ENCODE measurements around the gene AFF3.

The AFF3 gene

DNA sequence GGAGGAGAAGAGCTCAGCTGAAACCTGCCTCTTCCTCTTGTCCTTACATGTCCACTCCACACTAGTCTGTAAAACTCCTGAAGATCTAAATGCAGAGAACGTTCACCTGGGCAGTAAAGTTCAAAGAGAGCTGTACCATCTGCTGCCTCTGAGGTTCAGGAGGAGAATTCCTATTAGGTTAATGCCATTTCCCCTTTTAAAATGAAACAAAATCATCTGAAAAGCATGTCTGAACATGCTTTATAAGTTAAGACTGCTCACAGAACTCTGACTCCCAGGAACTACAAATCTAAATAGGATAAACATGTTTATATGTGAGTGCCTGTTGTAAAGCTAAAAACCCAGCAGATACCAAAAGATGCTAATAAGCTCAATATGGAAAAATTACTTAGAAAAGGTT lies 164.4 kb downstream of the AFF3 start:
- no peak overlapping the region for H3K4me3 ChIP-seq (ENCODE audit: low read length)
- H3K4me1 ChIP-seq (ENCODE audit: control insufficient read depth, insufficient read depth, low read length): no peaks in the 10 kb centered on the region
- no peaks in the 10 kb centered on the region for H3K9me3 ChIP-seq (ENCODE audit: control insufficient read depth, low read length)
- H3K36me3 ChIP-seq (ENCODE audit: control insufficient read depth, insufficient read depth, low read length): no peaks in the 10 kb centered on the region
- H3K9ac ChIP-seq (ENCODE audit: low read length): no peak overlapping the region
- H3K27me3 ChIP-seq (ENCODE audit: control insufficient read depth, insufficient read depth, low read length): no peaks in the 10 kb centered on the region

DNA sequence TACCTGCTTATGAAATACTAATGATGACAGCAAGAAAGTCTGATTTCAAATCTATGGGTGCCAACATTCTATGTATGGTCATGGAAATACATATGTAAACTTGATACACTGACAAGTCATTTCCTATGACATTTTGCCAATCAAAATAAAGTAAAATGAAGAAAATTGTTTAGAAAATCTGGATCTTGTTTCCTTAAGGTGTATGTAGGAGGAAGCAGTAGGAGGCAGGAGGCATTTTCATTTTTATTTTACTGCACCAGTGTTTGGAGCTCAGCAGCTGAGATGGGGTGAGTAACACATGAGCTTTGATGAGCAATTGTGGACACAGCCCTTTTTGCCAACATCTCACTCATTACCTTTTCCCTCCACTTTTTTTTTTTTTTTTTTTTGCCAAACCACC lies 167.0 kb downstream of the AFF3 start:
- H3K4me1 ChIP-seq (ENCODE audit: control insufficient read depth, insufficient read depth, low read length): no peaks in the 10 kb centered on the region
- H3K9ac ChIP-seq (ENCODE audit: low read length): no peak overlapping the region
- no peaks in the 10 kb centered on the region for H3K36me3 ChIP-seq (ENCODE audit: control insufficient read depth, insufficient read depth, low read length)
- no peak overlapping the region for H3K4me3 ChIP-seq (ENCODE audit: low read length)
- no peaks in the 10 kb centered on the region for H3K9me3 ChIP-seq (ENCODE audit: control insufficient read depth, low read length)
- no peaks in the 10 kb centered on the region for H3K27me3 ChIP-seq (ENCODE audit: control insufficient read depth, insufficient read depth, low read length)

DNA sequence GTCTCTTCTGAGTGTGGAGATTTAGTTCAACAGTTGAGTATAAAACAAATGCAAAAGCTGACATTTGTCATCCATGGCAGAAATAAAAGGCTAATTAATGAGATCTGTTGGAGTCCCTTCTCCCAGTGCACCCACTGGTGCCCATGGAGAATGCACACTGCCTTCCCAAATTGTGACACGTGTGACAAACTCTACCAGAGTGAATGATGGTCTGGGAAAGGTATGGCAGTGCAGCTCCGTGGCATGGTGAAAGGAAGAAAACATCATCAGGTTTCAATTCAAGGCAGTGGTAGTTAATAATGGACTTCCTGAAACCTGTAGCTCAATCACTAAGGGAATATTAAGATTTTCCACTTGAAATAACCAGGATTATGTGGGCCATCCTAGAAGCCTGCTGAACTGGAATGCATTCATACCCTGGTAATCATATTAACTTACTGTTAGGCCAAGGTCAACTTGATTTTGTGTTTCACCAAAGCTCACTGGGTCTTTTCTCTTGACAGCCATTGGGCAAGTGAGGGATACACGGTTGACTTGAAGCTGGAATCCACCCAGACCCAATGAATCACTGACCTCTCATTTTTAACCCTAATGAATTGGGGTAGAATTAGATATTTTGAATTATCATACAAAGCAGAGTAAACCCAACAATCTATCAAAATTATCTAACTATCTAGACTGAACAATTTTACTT lies 167.6 kb downstream of the AFF3 start:
- Histone ChIP-seq H3K4me3 (ENCODE audit: low read length) (no peak overlapping the region), H3K27me3 (ENCODE audit: control insufficient read depth, insufficient read depth, low read length) (no peaks in the 10 kb centered on the region), H3K4me1 (ENCODE audit: control insufficient read depth, insufficient read depth, low read length) (no peaks in the 10 kb centered on the region), H3K9me3 (ENCODE audit: control insufficient read depth, low read length) (no peaks in the 10 kb centered on the region), H3K36me3 (ENCODE audit: control insufficient read depth, insufficient read depth, low read length) (no peaks in the 10 kb centered on the region), H3K9ac (ENCODE audit: low read length) (no peak overlapping the region)

DNA sequence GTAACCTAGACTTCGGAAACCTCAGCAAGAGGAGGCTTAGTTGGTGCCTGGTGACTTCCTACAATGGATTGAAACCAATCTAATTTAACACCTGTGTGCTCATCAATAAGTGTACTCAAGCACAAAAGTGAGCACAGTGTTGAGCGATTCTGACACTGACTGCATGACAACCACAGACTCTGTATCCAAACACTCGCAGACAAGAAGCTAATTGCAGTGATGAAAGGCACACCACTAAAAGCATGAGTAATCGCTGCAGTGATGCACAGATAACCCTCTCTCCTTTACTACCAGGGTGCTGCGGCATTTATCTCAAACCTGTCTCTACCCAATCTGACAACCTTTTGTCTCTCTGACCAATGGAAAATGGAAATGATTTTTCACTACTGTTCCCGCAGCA lies 168.1 kb downstream of the AFF3 start:
- H3K36me3 ChIP-seq (ENCODE audit: control insufficient read depth, insufficient read depth, low read length): no peaks in the 10 kb centered on the region
- H3K9ac ChIP-seq (ENCODE audit: low read length): no peak overlapping the region
- H3K4me3 ChIP-seq (ENCODE audit: low read length): no peak overlapping the region
- H3K27me3 ChIP-seq (ENCODE audit: control insufficient read depth, insufficient read depth, low read length): no peaks in the 10 kb centered on the region
- no peaks in the 10 kb centered on the region for H3K4me1 ChIP-seq (ENCODE audit: control insufficient read depth, insufficient read depth, low read length)
- H3K9me3 ChIP-seq (ENCODE audit: control insufficient read depth, low read length): no peaks in the 10 kb centered on the region

DNA sequence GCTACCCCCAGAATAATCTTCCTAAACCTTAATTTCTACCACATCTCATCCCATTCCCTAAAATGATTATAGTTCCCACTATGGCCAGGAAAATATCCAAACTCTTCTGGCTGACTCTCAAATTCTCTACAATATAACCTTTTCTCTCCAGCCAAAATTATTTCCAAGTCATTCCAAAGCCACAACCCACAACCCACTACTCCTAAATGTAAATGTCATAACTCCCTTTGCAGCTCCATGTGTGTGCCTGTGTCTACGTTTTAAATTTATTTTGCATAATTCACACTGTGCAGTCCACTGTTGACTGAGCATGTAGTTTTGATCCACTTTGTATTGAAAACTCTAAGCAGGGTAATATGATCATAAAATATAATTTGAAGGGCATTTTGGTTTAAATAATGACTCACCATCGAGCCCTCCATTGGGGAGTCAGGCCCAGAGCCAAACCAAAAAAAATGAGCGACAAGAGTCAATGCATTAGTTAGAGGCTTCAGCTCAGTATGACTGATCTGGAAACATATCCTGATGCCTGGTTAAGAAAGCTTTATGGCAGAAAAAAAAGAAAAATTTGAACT lies 171.0 kb downstream of the AFF3 start:
- no peaks in the 10 kb centered on the region for H3K27me3 ChIP-seq (ENCODE audit: control insufficient read depth, insufficient read depth, low read length)
- H3K9ac ChIP-seq (ENCODE audit: low read length): no peak overlapping the region
- H3K4me1 ChIP-seq (ENCODE audit: control insufficient read depth, insufficient read depth, low read length): no peaks in the 10 kb centered on the region
- H3K9me3 ChIP-seq (ENCODE audit: control insufficient read depth, low read length): no peaks in the 10 kb centered on the region
- no peaks in the 10 kb centered on the region for H3K36me3 ChIP-seq (ENCODE audit: control insufficient read depth, insufficient read depth, low read length)
- no peak overlapping the region for H3K4me3 ChIP-seq (ENCODE audit: low read length)

DNA sequence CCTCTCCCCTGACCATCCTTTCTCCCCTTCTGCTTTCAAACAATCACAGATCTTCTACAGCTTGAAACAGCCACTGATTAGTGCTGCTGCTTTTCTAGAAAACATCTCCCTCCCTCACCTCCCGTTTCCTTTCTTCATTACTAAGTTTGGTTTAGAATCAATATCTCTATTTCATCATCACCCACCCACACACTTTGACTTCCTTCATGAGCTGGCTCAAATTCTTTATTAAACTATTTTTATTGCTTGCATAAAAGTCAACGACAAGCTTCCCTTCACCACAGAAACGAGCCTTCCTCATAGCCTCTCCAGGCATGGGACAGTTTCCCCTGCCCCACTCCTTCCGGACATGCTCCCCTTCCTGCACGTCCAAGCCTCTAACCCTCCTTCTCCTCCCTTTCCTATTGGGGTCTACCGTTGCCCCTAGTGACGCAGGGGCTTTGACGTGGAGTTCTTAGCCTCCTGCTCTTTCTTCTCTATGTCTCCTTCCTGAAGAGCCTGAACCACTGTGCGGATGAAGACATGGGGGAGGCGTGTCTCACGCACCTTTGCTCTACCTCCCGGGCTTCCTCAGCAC lies 172.0 kb downstream of the AFF3 start:
- Histone ChIP-seq H3K4me1 (ENCODE audit: control insufficient read depth, insufficient read depth, low read length) (no peaks in the 10 kb centered on the region), H3K4me3 (ENCODE audit: low read length) (no peak overlapping the region), H3K27me3 (ENCODE audit: control insufficient read depth, insufficient read depth, low read length) (no peaks in the 10 kb centered on the region), H3K36me3 (ENCODE audit: control insufficient read depth, insufficient read depth, low read length) (no peaks in the 10 kb centered on the region), H3K9me3 (ENCODE audit: control insufficient read depth, low read length) (no peaks in the 10 kb centered on the region), H3K9ac (ENCODE audit: low read length) (no peak overlapping the region)

DNA sequence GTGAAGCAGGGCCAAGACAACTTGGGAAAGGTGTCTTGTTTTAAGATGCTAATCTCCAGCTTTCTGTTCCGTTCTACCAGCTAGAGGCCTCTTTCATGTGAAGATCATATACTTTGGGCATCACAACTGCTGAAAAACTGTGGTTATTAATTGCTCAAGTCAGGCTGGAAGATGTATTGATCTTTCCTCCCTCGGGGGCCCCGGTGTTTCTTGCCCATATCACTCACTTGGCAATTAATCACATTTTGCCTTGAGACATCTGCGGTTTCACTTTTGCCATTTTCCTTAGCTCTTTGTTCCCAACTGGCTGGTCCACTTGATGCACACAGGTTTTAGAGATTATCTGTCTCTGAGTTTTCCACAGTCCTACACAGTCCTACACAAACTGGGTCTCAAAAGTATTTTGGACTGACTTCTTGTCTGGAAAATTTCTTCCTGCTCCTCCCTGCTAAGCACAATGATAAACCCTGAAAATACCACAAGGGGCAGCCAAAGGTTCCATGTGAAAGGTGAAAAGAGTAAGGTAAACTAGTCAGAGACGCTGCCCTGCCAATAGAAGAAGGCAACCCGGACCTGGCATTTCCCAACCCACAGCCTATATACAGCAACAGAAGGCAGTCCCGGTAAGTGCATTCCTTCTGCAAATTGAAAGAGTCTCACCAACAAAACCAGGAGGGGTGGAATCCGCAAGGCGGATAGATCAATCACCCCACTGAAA lies 181.0 kb downstream of the AFF3 start:
- Histone ChIP-seq H3K4me3 (ENCODE audit: low read length) (no peak overlapping the region), H3K36me3 (ENCODE audit: control insufficient read depth, insufficient read depth, low read length) (no peaks in the 10 kb centered on the region), H3K9ac (ENCODE audit: low read length) (no peak overlapping the region), H3K27me3 (ENCODE audit: control insufficient read depth, insufficient read depth, low read length) (no peaks in the 10 kb centered on the region), H3K4me1 (ENCODE audit: control insufficient read depth, insufficient read depth, low read length) (no peaks in the 10 kb centered on the region), H3K9me3 (ENCODE audit: control insufficient read depth, low read length) (no peaks in the 10 kb centered on the region)

DNA sequence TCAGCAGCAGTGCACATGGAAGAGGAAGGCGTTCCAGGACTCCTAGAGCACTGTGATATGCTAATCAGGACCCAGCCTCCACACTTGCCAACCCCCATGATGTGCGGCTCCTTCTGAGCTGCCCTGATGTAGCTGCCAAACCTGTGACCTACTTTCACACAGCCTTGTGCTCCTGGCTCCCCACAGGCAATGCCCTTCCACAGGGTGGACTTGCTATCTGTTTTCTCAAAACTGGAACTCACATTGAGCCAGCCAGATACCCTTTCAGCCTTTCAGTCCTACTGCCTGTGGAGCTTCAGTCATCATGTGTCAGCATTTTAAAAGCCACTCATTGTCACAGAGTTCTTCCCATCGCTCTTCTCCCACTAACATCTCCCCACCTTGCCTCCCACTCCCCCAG lies 181.6 kb downstream of the AFF3 start:
- Histone ChIP-seq H3K27me3 (ENCODE audit: control insufficient read depth, insufficient read depth, low read length) (no peaks in the 10 kb centered on the region), H3K9ac (ENCODE audit: low read length) (no peak overlapping the region), H3K4me1 (ENCODE audit: control insufficient read depth, insufficient read depth, low read length) (no peaks in the 10 kb centered on the region), H3K9me3 (ENCODE audit: control insufficient read depth, low read length) (no peaks in the 10 kb centered on the region), H3K4me3 (ENCODE audit: low read length) (no peak overlapping the region), H3K36me3 (ENCODE audit: control insufficient read depth, insufficient read depth, low read length) (no peaks in the 10 kb centered on the region)

DNA sequence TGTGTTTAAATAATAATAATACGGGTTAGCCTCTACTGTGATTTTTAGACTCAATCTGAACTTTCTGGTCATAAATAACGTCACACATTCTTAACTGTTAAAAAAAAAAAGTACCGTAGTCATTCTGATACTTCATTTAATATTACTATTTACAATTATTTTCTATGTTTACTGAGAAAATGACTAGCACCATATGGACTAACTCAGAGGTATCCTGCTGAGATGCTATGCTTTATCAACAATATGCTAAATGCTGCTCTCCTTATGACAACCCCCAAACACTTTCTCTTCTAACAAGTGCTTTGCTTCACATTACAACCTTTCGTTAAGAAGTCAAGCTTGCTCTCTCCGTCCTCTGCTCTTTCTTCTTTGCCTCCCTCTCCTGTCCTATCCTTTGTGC lies 182.1 kb downstream of the AFF3 start:
- Histone ChIP-seq H3K4me1 (ENCODE audit: control insufficient read depth, insufficient read depth, low read length) (no peaks in the 10 kb centered on the region), H3K36me3 (ENCODE audit: control insufficient read depth, insufficient read depth, low read length) (no peaks in the 10 kb centered on the region), H3K9ac (ENCODE audit: low read length) (no peak overlapping the region)

DNA sequence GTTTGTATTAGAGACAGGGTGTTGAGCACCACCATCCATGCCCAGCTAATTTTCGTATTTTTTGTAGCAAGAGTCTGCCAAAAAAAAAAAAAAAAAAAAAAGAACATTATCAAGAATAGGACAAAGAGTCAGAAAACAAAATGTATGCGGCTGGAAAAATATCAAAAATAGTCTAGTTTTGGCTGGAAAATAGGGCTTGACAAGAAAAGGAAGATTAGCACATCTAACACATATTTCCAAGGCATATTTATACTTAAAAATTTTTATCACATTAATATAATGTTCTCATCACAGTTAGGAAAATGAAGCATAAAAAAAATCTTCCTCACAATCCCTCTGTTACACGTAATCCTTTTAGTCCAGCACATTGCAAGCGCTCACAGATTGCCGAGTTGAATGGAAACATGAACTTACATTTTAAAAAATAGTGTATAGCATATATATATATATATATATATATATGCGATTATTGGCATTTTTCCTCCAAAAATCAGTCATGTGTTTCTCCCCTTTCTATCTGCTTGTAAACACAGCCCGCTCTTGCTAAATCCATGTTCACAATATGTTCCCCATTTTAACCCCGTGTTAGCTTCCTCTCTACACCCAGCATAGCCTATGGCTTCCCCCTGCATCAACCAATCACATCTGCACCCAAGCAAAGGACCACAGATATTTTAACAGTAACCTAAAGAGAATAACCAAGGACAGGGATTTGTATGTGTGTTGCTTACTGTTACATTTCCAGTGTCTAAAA lies 183.0 kb downstream of the AFF3 start:
- H3K27me3 ChIP-seq (ENCODE audit: control insufficient read depth, insufficient read depth, low read length): no peaks in the 10 kb centered on the region
- H3K9me3 ChIP-seq (ENCODE audit: control insufficient read depth, low read length): no peaks in the 10 kb centered on the region
- H3K4me3 ChIP-seq (ENCODE audit: low read length): no peak overlapping the region
- no peak overlapping the region for H3K9ac ChIP-seq (ENCODE audit: low read length)
- no peaks in the 10 kb centered on the region for H3K36me3 ChIP-seq (ENCODE audit: control insufficient read depth, insufficient read depth, low read length)
- H3K4me1 ChIP-seq (ENCODE audit: control insufficient read depth, insufficient read depth, low read length): no peaks in the 10 kb centered on the region

More for the DNA sequence above, 182.1 kb downstream of the AFF3 start:
- Histone ChIP-seq H3K4me3 (ENCODE audit: low read length) (no peak overlapping the region), H3K27me3 (ENCODE audit: control insufficient read depth, insufficient read depth, low read length) (no peaks in the 10 kb centered on the region), H3K9me3 (ENCODE audit: control insufficient read depth, low read length) (no peaks in the 10 kb centered on the region)

DNA sequence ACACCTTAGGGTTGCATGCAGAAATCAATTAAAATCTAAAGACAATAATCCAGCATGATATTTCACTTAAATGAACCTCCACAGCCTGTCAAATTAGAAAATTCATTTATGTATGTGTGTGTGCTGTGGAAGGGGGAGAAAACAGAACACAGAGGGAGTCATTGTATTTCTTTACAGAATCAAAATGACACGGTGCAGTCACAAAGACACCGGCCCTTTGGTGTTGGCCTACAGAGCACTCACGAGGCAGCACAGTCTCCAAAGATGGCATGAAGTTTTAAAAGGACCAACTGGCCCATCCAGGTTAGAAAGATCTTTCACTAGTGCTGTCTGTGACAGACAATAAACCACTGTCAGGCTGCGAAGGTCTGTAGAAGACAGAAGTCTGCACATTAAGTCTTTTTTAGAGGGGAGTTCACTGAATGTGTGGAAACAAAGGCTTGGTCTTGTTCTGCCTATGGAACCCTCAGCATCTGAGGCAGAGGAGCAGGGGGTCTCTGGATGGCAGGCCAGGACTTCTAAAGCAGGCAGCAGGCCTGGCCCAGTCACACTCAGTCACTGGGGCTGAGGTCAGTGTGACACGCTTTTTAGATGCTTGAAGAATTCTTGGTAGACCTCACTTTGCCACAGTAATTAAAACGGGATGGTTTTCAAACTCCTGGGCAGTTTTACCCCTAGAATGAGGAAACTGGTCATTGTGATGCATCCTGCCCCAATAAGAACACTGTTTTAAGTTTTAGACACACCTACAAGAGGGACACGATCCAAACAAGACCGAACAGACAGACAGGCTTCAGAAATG lies 184.9 kb downstream of the AFF3 start:
- H3K9me3 ChIP-seq (ENCODE audit: control insufficient read depth, low read length): no peaks in the 10 kb centered on the region
- no peaks in the 10 kb centered on the region for H3K4me1 ChIP-seq (ENCODE audit: control insufficient read depth, insufficient read depth, low read length)
- H3K4me3 ChIP-seq (ENCODE audit: low read length): no peak overlapping the region
- H3K9ac ChIP-seq (ENCODE audit: low read length): no peak overlapping the region
- no peaks in the 10 kb centered on the region for H3K36me3 ChIP-seq (ENCODE audit: control insufficient read depth, insufficient read depth, low read length)
- no peaks in the 10 kb centered on the region for H3K27me3 ChIP-seq (ENCODE audit: control insufficient read depth, insufficient read depth, low read length)

Data from mucosa of stomach (tissue), 1 donor.